NCI-H82 treated with DMSO at 0.1 percent for 48 hours (cell line): ENCODE results near the gene ZNF839.
"Not testable (repeated sequence)": the region's sequence is repeated elsewhere in the genome, so short reads cannot be mapped to it uniquely, and the experiment has no call there.

Source experiments
- DNase-seq: peaks from one replicate; lab custom pipeline; 2025; ENCODE audit not compliant: unreplicated experiment; lab: John Stamatoyannopoulos, UW

The ZNF839 gene

DNA sequence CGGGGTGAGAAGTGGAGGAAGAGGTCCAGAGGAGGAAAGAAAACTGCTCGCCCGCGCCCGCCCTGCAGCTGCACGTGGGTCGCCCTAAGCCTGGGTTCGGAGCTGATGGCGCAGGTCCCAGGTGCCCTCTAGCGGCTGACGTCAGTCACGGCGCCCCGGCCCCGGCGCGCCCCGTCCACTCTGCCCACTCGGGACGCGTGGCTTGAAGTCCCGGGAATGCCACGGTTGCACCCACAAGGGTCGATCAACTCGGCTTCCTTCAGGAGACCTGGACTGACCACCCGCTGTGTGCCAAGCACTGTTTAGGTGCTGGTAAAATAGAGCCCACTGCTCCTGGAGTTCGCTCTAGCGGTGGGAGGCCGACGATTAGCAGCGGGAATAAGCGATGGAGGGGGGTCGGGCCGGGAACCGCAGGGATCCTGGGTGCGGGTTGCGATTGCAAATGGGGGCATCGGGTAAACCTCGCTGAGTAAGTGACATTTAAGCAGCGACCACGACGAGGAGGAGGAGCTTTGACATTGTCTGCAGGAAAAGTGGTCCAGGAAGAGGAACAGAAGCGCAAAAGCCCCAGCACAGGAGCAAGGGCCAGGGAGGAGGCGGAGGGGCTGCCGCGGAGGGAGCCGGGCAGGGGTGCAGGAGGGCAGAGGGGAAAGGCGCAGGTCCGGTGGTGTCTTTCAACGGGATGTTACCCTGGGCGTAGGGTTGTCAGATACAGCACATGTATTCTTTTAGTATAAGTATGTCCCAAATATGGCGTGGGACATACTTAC is 5.1 kb upstream of the ZNF839 start:
- peak; percentile 47 for DNase-seq

DNA sequence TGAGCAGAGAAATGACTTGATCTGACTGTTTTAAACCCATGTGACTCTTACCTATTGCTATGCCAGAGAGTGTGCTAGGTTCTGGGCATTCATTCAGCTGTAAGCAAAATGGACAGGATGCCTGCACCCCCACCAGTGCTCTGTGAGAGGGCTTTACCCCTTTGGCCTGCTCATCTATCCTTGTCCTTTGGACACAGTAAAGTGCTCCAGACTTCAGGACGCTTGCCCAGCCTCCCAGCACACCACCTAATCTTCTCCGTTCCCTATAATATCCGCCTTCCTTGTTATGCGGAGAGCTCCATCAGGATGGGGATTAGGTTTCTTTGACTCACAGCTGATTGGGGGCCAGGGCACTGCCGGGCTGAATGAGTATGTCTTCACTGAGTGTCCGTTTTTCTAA is 4.4 kb upstream of the ZNF839 start:
- DNase-seq = peak; percentile 19

DNA sequence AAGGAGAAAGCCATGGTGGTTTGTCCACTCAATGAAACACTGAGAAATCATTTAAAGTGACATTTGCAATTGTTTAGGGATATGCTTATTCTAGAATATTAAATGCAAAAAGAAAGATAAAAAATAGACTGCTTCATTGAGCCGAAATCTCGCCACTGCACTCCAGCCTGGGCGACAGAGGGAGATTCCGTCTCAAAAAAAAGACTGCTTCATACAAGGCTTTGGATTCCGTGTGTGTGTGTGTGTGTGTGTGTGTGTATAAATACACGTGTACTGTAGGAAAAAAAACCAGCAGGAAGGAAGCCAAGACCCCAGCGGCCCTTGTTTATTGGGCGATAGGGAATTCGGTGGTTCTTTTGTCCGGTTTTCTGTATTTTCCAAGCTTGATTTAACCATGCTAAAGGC is 3.2 kb upstream of the ZNF839 start:
- no peak for DNase-seq

DNA sequence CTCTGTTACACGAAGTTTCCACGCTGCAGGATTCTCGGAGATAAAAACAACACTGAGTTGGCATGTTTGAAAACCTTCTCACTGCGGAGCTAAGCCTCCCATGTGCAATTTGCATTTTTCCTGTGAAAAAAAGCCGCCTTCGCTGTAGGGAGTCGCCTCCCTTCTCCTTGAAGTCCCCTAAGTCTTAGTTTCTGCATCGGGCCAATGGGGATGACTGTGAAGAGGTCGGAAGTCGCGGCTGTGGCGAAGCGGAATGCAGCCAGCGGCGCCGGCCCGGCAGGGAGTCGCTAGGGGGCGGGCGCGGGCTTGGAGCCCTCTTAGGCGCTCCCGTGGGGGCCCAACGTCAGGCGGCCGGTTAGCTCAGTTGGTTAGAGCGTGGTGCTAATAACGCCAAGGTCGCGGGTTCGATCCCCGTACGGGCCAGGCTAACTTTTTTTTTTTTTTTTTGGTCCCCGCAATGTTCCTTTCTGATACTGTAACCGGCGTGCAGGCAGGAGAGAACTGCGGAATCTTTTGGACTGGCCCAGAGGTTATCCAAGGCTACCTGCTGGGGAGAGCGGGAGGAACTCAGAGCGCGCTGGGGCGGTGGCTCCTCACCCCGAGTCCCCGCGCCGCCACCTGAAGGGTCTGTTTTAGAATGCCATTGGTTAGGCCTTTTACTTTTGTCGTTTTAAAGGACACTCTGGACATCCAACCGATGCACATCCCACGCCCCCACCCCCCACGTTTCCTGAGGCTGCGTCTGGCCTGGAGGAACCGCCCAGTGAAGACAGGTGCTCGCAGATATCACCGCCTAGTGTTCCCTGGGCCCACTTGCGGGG is 2.6 kb upstream of the ZNF839 start:
- DNase-seq = peak; percentile 77

- DNase-seq = peak; percentile 47
Observed at GRCh38 chr14:102317564-102318248, 1.8 kb upstream of the ZNF839 start.

DNA sequence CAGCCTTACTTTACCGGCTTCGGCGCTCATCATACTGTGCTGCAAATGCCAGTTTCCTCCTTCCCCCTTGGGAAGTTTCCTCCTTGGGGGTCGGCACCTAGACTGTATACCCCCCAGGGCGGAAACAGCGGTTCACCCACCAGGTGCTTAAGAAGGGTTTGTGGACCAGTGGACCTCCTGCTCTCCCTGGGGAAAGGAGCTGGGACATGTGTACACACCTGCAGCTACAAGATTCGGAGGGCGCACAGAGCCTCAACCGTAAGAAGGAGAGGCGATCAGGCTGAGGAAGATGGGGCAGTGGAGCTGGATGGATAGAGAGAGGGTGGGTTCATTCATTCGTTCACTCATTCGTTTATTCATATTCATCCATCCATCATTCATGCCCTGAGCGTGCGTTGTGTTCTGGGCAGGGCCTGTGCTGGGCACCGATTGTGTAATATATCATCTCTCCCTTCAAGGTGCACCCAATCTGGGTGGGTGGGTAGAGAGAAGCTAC is 717 bp upstream of the ZNF839 start:
- DNase-seq = no peak

DNA sequence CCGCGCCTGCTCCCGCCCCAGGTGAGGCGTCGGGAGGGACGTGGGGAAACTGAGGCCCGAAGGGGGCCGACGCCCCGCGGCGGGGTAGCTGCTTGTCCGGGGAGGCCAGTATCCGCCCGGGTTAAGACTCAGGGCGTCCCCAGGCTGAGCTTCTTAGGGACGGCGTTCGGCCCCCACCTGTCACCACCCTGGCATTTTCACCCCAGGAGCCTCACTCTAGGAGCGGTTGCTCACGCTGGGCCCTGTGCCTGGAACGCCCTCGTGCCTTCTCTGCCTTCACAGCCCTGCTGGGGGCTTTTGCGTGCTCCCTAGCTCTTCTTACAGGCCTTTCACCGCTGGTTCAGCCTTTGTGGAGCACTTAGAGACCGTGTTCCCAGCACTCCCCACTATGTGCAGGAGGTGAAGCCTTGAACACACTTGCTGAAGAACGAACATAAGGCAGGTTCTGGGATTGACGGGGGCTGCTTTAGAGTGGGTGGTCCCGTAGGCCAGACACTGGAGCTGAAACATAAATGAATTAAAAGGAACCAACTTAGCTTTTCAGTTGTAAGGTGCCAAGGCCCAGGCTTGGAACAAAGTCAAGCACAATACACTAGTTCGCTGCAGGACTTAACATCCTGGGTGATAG is 601 bp downstream of the ZNF839 start:
- DNase-seq = no peak

- no peak for DNase-seq
Observed at GRCh38 chr14:102320671-102321455, 1.3 kb downstream of the ZNF839 start.

DNA sequence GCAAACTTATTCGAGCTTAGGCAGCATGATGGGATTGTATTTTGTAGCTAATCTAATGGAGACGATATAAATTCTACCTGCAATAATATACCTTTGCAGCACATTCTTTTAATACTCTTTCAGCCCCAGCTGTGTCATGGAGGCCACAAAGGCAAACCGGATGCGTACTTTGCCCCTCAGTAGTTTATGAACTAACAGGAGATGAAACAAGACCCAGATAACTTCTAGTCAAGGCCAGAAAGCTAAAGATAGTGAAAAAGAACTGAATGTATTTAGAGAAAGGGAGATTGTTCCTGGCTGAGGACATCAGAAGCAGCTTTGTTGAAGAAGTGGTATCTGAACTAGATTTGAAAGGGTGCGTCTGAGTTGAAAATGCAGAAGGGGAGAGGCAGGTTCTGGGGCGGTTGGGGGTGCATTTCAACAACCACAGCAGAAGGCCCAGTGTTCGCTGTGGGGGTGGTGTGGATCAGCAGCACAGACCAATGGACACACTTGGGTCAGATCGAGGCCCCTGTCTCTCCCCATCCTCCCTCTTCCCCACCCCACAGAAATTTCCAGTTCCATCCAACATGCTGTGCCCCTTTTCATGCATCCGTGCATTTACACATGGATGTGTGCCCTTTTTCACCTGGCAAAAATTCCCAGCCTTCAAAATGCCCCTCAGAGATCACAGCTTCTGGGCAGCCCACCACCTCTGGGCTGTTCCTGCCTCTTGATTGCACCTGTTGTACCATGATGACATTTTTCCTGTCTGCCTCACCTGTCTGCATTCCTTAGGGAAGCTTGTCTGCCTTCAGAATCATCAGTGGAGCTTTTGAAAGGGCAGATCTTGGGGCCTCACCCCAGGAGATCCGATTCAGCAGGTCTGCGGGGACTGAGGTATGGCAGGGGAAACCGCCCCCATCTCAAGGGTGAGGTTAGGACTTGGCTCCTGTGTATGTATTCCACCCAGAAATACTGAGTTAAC is 2.2 kb downstream of the ZNF839 start:
- no peak for DNase-seq

- no peak for DNase-seq
Observed at GRCh38 chr14:102323102-102323501, 3.6 kb downstream of the ZNF839 start.

DNA sequence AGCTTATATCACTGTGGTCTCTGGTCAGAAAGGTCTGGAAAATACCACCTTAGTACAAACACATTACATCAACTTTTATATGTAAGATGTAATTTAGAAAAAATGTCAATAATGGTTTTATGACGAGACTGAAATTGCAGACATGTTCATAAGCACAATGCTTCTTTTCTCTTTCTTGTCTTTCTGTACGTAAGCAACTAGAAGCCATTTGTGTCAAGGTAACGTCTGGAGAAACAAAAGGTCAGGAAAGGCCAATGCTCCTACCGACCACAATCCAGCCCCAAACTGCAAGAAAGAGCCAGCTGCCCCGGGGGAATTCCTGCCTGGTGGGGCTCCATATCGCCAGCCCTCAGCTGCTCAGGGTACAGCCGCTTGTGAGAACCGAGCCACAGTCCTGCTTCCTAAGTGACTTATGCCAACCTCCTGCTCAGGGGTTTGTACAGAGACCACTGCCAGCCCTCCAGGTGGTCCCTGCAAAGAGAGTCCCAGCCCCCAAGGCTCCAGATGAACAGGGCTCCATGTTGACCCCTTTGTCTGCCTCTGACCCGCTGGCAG is 6.3 kb downstream of the ZNF839 start:
- no peak for DNase-seq

DNA sequence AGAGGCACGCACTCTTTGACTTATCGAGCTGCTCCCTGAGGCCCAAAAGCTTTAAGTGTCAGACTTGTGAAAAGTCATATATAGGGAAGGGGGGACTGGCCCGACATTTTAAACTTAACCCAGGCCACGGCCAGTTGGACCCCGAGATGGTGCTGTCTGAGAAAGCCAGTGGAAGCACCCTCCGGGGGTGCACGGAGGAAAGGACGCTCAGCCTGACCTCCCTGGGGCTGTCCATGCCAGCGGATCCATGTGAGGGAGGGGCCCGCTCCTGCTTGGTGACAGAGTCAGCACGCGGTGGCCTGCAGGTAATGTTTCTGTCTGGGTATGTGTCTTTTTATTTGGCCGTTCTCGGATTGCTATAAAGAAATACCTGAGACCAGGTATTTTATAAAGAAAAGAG is 7.0 kb downstream of the ZNF839 start:
- no peak for DNase-seq

DNA sequence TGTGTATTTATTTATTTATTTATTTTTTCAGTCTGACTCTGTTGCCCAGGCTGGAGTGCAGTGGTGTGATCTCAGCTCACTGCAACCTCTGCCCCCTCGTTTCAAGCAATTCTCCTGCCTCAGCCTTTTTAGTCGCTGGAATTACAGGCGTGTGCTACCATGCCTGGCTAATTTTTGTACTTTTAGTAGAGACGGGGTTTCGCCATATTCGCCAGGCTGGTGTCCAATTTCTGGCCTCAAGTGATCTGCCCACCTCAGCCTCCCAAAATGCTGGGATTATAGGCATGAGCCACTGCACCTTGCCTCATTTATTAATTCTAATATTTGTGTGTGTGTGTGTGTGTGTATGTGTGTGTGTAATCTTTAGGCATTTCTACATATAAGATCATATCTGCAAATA is 9.8 kb downstream of the ZNF839 start:
- DNase-seq = not testable (repeated sequence)

GRCh38 chr14:102330806-102331205 is 11.3 kb downstream of the ZNF839 start:
- DNase-seq = no peak

DNA sequence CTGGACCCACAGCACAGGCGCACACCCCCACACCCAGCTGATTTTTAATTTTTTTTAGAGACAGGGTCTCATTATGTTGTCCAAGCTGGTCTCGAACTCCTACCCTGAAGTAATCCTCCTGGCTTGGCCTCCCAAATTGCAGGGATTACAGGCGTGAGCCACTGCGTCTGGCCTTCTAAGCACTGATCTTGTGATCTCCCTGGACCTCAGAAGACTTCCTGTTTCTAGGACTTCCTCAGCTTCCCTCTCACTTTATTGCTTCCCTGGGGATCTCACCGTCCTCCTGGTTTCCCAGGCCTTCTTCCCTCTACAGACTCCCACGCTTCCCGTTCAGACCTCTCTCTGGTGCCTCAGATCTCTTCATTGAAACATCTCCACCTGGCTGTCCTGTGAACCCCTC is 13.8 kb downstream of the ZNF839 start:
- DNase-seq = no peak

DNA sequence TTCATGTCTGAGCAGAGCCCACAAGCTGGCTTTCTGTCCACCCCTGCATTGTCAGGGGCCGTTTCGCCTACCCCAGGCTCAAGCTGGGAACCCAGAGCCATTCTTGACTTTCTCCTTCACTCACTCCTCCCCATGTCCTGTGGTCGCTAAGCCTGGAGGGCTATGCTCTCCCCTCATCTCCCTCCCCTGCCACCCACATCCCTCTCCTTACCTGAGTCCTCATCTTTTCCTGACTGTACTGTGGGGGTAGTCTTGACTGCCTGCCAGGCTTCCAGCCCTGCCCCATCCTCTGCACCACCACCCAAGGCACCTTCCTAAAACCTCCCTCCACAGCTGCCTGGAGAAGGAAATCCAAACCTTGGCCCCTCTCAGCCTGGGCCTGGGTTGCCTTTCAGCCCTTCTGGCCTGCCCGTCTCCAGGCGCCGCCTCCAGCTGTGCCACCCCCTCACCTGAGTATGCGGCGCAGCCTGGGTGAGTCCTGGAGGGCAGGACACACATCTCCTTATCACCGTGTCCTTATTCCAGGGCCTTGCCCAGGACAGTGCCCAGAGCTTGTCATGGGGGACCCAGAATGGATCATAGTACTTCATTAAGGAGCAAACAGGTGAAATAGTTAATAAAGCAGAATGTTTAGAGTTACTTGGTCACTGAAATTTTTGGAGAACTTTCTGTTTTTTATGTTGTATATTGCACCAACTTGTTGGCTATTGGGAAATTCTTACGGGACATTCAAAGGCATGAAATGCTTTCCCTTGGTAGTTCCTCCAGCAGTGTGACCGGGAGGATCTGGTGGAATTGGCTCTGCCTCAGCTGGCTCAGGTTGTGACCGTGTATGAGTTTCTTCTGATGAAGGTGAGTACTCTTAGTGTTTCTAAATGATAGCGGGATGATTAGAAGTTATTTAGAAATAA is 14.5 kb downstream of the ZNF839 start:
- no peak for DNase-seq

DNA sequence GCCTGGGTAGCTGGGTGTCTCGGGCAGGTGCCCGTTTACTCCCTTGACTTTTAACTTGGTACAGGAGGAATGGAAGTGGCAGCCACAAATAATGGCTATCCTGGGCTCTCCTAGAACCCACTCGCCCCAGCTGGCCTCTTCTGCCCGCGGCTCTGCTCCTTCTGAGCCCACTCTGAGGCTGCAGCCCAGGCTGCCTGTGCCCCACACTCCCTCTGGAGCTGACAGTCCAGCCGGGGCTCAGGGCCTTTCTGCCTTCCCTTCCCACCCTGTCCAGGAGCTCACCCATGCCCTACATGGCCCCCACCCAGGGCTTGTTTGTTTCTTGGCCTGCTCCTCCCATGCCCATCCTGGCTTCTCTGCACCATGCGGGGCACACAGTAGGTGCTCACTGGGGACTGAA is 15.6 kb downstream of the ZNF839 start:
- DNase-seq = no peak

- DNase-seq = no peak
Observed at GRCh38 chr14:102338724-102339123, 19.2 kb downstream of the ZNF839 start.
